Mesenchymal stem cell (in vitro differentiated cells and primary cell): ENCODE data around the gene ZNF79.
A peak's percentile ranks its signal among the peaks of the same experiment; 100 is the strongest.

Experiments used
- DNase-seq: peaks from one replicate; pipeline ENCODE4 v3.0.0-alpha.2; 2013
- H2AFZ ChIP-seq: one replicate; pipeline ENCODE4 v1.6.1; 2013; ENCODE audit warnings: low read depth, mild to moderate bottlenecking, control low read depth, inconsistent platforms, low read length, moderate library complexity
- H2AK5ac ChIP-seq: 2 replicates; pipeline ENCODE4 v1.6.1; 2013; ENCODE audit warnings: low read length, moderate library complexity, mild to moderate bottlenecking, inconsistent platforms; ENCODE audit not compliant: severe bottlenecking
- H2BK120ac ChIP-seq: one replicate; pipeline ENCODE4 v1.6.1; 2013; ENCODE audit warnings: low read depth, mild to moderate bottlenecking, inconsistent platforms, low read length, moderate library complexity
- H2BK12ac ChIP-seq, 2 experiments: one replicate each; pipeline ENCODE4 v1.6.1; 2013; ENCODE audit warnings: inconsistent platforms in 2 of 2, low read length in 2 of 2, mild to moderate bottlenecking in 2 of 2, moderate library complexity in 2 of 2, control low read depth in 1 of 2
- H2BK15ac ChIP-seq: one replicate; pipeline ENCODE4 v1.6.1; 2013; ENCODE audit warnings: mild to moderate bottlenecking, low read depth, inconsistent platforms; ENCODE audit not compliant: poor library complexity, severe bottlenecking
- H2BK5ac ChIP-seq: 2 replicates; pipeline ENCODE4 v1.6.1; 2013; ENCODE audit warnings: low read depth, mild to moderate bottlenecking, low read length, control low read depth, inconsistent platforms; ENCODE audit not compliant: poor library complexity, severe bottlenecking
- H3K14ac ChIP-seq, 2 experiments: one replicate each; pipeline ENCODE4 v1.6.1; 2013; ENCODE audit warnings: inconsistent platforms in 2 of 2, low read length in 2 of 2, control low read depth in 1 of 2, mild to moderate bottlenecking in 1 of 2, moderate library complexity in 1 of 2
- H3K18ac ChIP-seq, 2 experiments: one replicate each; pipeline ENCODE4 v1.6.1; 2013; ENCODE audit warnings: inconsistent platforms in 2 of 2, low read length in 2 of 2, control low read depth in 1 of 2, low read depth in 1 of 2, mild to moderate bottlenecking in 1 of 2
- H3K23ac ChIP-seq, 2 experiments: one replicate each; pipeline ENCODE4 v1.6.1; 2013; ENCODE audit warnings: inconsistent platforms in 2 of 2, low read length in 2 of 2, mild to moderate bottlenecking in 2 of 2, moderate library complexity in 2 of 2, control low read depth in 1 of 2
- H3K27ac ChIP-seq: 2 replicates; pipeline ENCODE4 v1.5.1; 2013; ENCODE audit warnings: mild to moderate bottlenecking, moderate library complexity, low read length, control low read depth, inconsistent platforms; ENCODE audit not compliant: poor library complexity, severe bottlenecking
- H3K27me3 ChIP-seq, 2 experiments: 2 replicates each; pipeline versions ENCODE4 v1.6.1 to v1.7.0; 2013; ENCODE audit warnings: low read length in 2 of 2, mild to moderate bottlenecking in 2 of 2, moderate library complexity in 2 of 2, control low read depth in 1 of 2, inconsistent platforms in 1 of 2; ENCODE audit not compliant: control insufficient read depth in 1 of 2, insufficient read depth in 1 of 2
- H3K36me3 ChIP-seq, 2 experiments: 2 replicates each; pipeline versions ENCODE4 v1.6.1 to v1.7.0; 2013; ENCODE audit warnings: low read length in 2 of 2, control low read depth in 1 of 2, inconsistent platforms in 1 of 2, low read depth in 1 of 2, mild to moderate bottlenecking in 1 of 2; ENCODE audit not compliant: insufficient read depth in 2 of 2, control insufficient read depth in 1 of 2
- H3K4ac ChIP-seq, 2 experiments: one replicate each; pipeline ENCODE4 v1.6.1; 2013; ENCODE audit warnings: inconsistent platforms in 2 of 2, low read length in 2 of 2, mild to moderate bottlenecking in 2 of 2, moderate library complexity in 2 of 2, control low read depth in 1 of 2, low read depth in 1 of 2
- H3K4me1 ChIP-seq: 2 replicates; pipeline ENCODE4 v1.6.1; 2013; ENCODE audit warnings: low read depth, low read length, control low read depth; ENCODE audit not compliant: control insufficient read depth, insufficient read depth
- H3K4me2 ChIP-seq: 2 replicates; pipeline ENCODE4 v1.6.1; 2013; ENCODE audit warnings: low read length, mild to moderate bottlenecking, inconsistent platforms; ENCODE audit not compliant: poor library complexity, severe bottlenecking
- H3K4me3 ChIP-seq, 2 experiments: 2 replicates each; pipeline versions ENCODE4 v1.5.1 to v1.7.0; 2013; ENCODE audit warnings: low read length in 2 of 2, mild to moderate bottlenecking in 2 of 2, control low read depth in 1 of 2, low read depth in 1 of 2; ENCODE audit not compliant: insufficient read depth in 1 of 2
- H3K79me1 ChIP-seq: replicated peaks from 2 replicates; pipeline ENCODE4 v1.6.1; 2013; ENCODE audit warnings: mild to moderate bottlenecking, control low read depth, low read length, inconsistent platforms; ENCODE audit not compliant: poor library complexity, severe bottlenecking
- H3K9ac ChIP-seq: 2 replicates; pipeline ENCODE4 v1.7.0; 2013; ENCODE audit warnings: mild to moderate bottlenecking, low read length, moderate library complexity
- H3K9me3 ChIP-seq: 2 replicates; pipeline ENCODE4 v1.7.0; 2013; ENCODE audit warnings: mild to moderate bottlenecking, low read length; ENCODE audit not compliant: control insufficient read depth
- H4K8ac ChIP-seq: one replicate; pipeline ENCODE4 v1.6.1; 2013; ENCODE audit warnings: inconsistent platforms, mild to moderate bottlenecking, low read length, moderate library complexity
- H4K91ac ChIP-seq: one replicate; pipeline ENCODE4 v1.6.1; 2013; ENCODE audit warnings: mild to moderate bottlenecking, low read length, inconsistent platforms
- WGBS: methylation state at CpG from one replicate; pipeline ENCODE4 v1.1.7; 2013; ENCODE audit warnings: mixed read lengths; 5-methylcytosine and 5-hydroxymethylcytosine counted together

ZNF79 gene

DNA sequence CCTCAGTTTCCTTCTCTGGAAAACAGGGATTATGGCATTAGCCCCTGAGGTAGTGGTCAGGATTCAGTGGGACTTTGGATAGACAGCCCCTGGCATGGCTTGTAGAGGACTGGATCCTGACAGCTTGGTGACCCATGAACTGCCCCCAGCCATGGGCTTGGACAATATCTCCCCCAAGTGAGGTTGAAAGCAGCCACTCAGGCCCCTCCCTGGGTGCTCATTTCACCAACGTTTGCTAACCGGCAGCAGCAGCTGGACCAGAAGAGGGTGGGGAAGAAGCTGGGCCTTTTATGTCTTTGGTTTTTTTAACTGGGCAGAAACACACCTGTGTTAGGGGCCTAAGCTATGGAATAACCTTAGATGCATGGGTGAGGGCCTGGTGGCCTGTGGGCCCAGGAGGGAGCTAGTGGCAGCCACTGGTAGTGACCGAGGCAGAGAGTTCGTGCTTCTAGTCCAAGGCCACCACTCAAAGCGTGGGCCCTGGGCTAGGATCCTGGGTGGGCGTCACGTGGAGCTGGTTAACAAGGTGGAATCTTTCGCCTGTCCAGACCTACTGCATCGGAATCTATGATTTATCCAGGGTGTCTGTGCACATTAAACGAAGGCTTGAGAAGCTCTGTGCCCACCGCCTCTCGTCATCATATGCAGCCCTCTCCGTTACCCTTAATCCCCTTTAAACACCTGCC is 25.3 kb upstream of the ZNF79 start:
- Histone ChIP-seq H3K27ac (no peak overlapping the region), H3K4ac (no peak overlapping the region), H3K4me2 (no peak overlapping the region), H2BK120ac (no peak overlapping the region), H2BK12ac (no peak overlapping the region), H2BK15ac (peak overlapping the region; percentile 9), H3K4me3 (no peak overlapping the region), H2AK5ac (no peak overlapping the region), H4K8ac (peak overlapping the region; percentile 56), H3K4me1 (peaks cover 18% of the 10 kb centered on the region), H3K9me3 (peaks cover 7% of the 10 kb centered on the region), H4K91ac (peak overlapping the region; percentile 37), H3K18ac (no peak overlapping the region), H3K9ac (no peak overlapping the region), H2AFZ (no peak overlapping the region), H2BK5ac (no peak overlapping the region), H3K27me3 (peaks cover 11 to 90% of the 10 kb centered on the region in 2 experiments), H3K36me3 (peaks cover 0 to 21% of the 10 kb centered on the region in 2 experiments), H3K23ac (no peak overlapping the region), H3K14ac (no peak overlapping the region), H3K79me1 (peaks cover 10% of the 10 kb centered on the region)
- DNase-seq: no peak
- 93% methylated on average over 13 of the region's 13 CpGs for WGBS

DNA sequence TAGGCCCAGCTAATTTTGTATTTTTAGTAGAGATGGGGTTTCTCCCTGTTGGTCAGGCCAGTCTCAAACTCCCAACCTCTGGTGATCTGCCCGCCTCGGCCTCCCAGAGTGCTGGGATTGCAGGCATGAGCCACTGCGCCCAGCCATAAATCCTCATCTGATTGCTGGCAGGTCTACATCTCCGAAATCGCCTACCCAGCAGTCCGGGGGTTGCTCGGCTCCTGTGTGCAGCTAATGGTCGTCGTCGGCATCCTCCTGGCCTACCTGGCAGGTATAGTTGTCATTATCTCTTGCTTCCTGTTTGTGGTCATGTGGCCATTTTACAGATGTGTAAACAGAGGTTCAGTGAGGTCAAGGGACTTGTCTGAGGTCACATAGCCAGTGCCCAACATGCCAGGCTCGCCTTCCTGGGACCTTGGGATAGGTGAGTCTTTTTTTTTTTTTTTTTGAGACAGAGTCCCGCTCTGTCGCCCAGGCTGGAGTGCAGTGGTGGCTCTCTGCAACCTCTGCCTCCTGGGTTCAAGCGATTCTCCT is 24.4 kb upstream of the ZNF79 start:
- no peak overlapping the region for H3K4ac ChIP-seq
- H3K14ac ChIP-seq: no peak overlapping the region
- no peak overlapping the region for H2BK5ac ChIP-seq
- peaks cover 18% of the 10 kb centered on the region for H3K4me1 ChIP-seq
- peaks cover 0 to 31% of the 10 kb centered on the region in 2 experiments for H3K36me3 ChIP-seq
- no peak overlapping the region for H4K8ac ChIP-seq
- peaks cover 7% of the 10 kb centered on the region for H3K9me3 ChIP-seq
- no peak overlapping the region for H3K18ac ChIP-seq
- no peak overlapping the region for H2BK12ac ChIP-seq
- H3K27me3 ChIP-seq: peaks cover 11 to 90% of the 10 kb centered on the region in 2 experiments
- H3K4me3 ChIP-seq: no peak overlapping the region
- WGBS: 94% methylated on average over 14 of the region's 14 CpGs
- no peak for DNase-seq
- H3K79me1 ChIP-seq: peaks cover 11% of the 10 kb centered on the region
- H4K91ac ChIP-seq: no peak overlapping the region
- no peak overlapping the region for H3K4me2 ChIP-seq
- H3K9ac ChIP-seq: no peak overlapping the region
- no peak overlapping the region for H2AFZ ChIP-seq
- H2AK5ac ChIP-seq: no peak overlapping the region
- H3K23ac ChIP-seq: no peak overlapping the region
- no peak overlapping the region for H3K27ac ChIP-seq
- no peak overlapping the region for H2BK120ac ChIP-seq
- no peak overlapping the region for H2BK15ac ChIP-seq

DNA sequence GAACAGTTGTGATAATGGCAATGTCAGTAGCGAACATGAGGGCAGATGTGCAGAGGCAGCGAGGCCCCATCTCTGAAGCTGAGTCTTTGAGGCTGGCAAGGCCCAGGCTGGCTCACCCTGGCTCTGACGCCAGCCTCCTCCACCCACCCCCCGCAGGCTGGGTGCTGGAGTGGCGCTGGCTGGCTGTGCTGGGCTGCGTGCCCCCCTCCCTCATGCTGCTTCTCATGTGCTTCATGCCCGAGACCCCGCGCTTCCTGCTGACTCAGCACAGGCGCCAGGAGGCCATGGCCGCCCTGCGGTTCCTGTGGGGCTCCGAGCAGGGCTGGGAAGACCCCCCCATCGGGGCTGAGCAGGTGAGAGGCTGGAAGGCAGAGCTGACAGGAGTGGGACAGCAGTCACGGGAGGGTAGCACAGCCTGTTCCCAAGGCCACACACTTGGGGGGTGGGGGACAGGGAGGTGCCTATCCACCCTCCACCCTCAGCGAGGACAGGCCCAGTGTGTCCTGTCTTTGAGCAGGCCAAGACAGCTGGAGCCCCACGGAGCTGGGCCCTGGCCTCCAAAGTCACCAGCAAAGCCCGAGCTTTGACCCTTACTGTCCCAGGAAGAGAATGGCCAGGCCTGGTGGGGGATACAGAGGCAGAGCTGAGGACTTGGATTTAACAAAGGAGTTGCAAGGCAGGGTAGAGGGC is 21.6 kb upstream of the ZNF79 start:
- Histone ChIP-seq H3K9ac (no peak overlapping the region), H2BK120ac (no peak overlapping the region), H2BK12ac (no peak overlapping the region), H3K79me1 (peaks cover 11% of the 10 kb centered on the region), H2BK5ac (no peak overlapping the region), H3K4ac (no peak overlapping the region), H3K27me3 (peaks cover 0 to 92% of the 10 kb centered on the region in 2 experiments), H3K4me1 (peaks cover 20% of the 10 kb centered on the region), H4K91ac (no peak overlapping the region), H3K18ac (no peak overlapping the region), H3K23ac (no peak overlapping the region), H3K4me3 (no peak overlapping the region), H3K27ac (no peak overlapping the region), H3K9me3 (no peaks in the 10 kb centered on the region), H3K36me3 (peaks cover 0 to 51% of the 10 kb centered on the region in 2 experiments), H2BK15ac (no peak overlapping the region), H3K14ac (no peak overlapping the region), H4K8ac (no peak overlapping the region), H3K4me2 (no peak overlapping the region), H2AFZ (no peak overlapping the region), H2AK5ac (no peak overlapping the region)
- WGBS: 89% methylated on average over 16 of the region's 18 CpGs
- no peak for DNase-seq

GRCh38 chr9:127403507-127404192 is 20.5 kb upstream of the ZNF79 start:
- Histone ChIP-seq H3K9ac (no peak overlapping the region), H3K4me3 (no peak overlapping the region), H4K8ac (no peak overlapping the region), H3K4me1 (peaks cover 12% of the 10 kb centered on the region), H2BK12ac (no peak overlapping the region), H2BK5ac (no peak overlapping the region), H3K79me1 (peaks cover 8% of the 10 kb centered on the region), H2AK5ac (no peak overlapping the region), H3K9me3 (no peaks in the 10 kb centered on the region), H3K23ac (no peak overlapping the region), H3K4ac (no peak overlapping the region), H3K18ac (no peak overlapping the region), H3K27ac (no peak overlapping the region), H3K14ac (no peak overlapping the region), H3K27me3 (peaks cover 0 to 90% of the 10 kb centered on the region in 2 experiments), H4K91ac (peak overlapping the region; percentile 43), H3K36me3 (peaks cover 0 to 51% of the 10 kb centered on the region in 2 experiments), H2AFZ (no peak overlapping the region), H2BK15ac (no peak overlapping the region), H2BK120ac (no peak overlapping the region), H3K4me2 (no peak overlapping the region)
- DNase-seq: no peak
- 87% methylated on average over 22 of the region's 22 CpGs for WGBS
